SKM-1 (cell line): ENCODE data around the gene SOD2.
A peak's percentile ranks its signal among the peaks of the same experiment; 100 is the strongest.
"Not testable (repeated sequence)": the region's sequence is repeated elsewhere in the genome, so short reads cannot be mapped to it uniquely, and the experiment has no call there.

Experiments
- DNase-seq: peaks from one replicate; lab custom pipeline; 2025; ENCODE audit not compliant: unreplicated experiment; lab: John Stamatoyannopoulos, UW

The SOD2 gene

DNA sequence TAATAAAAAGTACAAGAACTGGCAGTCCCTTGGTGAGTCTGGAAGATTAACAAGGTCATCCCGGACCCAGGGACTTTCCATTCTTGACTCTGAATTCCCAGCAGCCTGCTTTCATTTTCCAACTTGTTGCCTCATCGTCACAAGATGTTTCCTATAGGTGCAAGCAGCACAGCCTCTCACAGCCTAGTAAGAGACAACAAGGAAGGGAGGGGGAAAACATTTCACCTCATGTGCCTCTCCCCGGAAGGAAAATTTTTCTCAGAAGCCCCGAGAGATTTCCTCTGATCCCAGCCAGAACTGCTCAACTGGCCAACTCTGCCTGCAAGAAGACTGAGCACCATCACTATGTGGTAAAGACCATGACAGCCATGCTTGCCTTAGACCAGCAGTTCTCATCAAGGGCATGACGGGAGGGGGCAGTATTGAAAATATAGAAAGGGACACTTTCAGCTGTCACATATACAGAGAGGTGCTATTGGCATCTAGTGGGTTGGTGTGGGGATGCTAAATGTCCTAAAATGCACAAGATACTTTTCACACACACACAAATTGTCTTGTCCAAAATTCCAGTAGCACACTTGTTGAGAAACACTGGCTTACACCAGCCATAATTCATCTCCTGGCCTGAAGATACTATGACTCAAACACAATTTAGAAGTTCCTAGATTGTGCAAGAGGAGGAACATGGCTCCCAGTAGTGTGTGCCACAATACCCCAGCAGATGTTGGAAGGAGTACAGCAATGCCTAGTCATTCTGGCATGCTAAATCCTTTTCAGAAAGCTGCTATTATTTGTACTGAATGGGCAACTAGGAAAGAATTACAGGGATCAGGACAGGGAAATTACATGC is 23.4 kb upstream of the SOD2 start:
- DNase-seq, result no peak

DNA sequence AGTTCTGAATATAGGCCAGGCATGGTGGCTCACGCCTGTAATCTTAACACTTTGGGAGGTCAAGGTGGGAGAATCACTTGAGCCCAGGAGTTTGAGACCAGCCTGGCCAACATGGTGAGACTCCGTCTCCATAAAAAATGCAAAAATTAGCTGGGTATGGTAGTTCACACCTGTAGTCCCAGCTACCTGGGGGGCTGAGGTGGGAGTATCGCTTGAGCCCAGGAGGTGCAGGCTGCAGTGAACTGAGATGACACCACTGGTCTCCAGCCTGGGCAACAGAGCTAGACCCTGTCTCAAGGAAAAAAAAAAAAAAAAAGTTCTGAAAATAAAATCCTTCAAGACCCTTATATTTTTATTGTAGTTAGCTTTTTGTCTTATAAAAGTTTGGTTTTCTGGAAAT is 22.6 kb upstream of the SOD2 start:
- DNase-seq, result no peak

DNA sequence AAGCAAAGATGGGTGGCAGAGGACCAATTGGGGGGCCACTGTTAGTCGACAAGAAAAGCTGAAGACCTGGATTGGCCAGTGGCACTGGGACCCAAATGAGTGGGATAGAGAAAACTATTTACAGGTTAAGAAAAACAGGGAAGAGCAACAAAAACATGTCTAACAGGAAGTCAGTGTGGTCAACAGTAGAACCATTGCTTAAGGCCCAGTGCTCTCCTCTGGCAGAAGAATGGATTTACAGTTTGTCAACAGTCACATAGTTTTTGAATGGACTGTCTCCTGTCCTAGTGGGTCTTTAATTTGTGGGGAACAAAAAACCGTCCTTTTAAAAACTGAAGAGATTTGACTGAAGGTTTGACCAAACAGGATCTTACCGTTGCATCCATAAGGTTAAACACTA is 22.1 kb upstream of the SOD2 start:
- DNase-seq, result no peak

DNA sequence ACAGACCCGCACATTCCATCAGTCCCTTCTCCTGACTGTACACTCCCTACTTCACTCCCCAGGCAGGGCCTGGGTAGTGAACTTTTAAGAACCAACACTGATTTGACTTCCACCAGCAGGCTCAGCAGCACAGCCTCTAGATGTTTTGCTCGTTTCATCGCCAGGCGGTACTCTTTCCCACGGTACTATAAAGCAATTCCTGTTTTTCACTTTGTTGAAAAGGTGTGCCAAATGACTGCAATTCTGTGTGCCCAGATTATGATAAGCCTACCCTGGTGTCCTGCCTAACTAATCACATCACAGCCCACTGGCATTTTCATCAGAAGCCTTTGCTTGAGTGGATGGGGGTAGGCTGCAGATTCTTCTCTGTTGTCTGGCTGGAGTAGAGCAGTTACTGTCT is 21.4 kb upstream of the SOD2 start:
- no peak for DNase-seq

DNA sequence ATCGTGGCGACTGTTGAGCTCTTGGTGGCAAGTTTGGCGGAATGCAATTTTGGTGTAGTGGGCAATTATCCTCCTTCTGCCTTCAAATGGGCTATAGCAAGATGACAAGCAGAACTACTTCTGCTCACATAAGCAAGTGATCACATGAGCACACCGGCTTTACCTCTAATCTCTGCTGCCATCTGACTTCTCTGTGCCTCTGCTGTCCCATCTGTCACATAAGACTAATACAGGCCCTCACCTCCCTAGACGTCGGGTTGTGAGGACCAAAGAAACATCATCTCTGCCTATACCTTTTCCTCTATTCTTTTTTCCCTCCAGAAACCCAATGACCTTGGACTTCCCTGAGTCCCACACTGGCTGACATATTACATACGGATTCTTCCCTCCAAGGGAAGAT is 20.9 kb upstream of the SOD2 start:
- no peak for DNase-seq

DNA sequence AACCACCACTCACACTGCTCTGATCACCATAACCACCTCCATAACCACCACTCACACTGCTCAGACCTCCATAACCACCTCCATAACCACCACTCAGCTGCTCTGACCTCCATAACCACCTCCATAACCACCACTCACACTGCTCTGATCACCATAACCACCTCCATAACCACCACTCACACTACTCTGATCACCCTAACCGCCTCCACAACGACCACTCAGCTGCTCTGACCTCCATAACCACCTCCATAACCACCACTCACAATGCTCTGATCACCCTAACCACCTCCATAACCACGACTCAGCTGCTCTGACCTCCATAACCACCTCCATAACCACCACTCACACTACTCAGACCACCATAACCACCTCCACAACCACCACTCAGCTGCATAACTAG is 19.3 kb upstream of the SOD2 start:
- not testable (repeated sequence) for DNase-seq

DNA sequence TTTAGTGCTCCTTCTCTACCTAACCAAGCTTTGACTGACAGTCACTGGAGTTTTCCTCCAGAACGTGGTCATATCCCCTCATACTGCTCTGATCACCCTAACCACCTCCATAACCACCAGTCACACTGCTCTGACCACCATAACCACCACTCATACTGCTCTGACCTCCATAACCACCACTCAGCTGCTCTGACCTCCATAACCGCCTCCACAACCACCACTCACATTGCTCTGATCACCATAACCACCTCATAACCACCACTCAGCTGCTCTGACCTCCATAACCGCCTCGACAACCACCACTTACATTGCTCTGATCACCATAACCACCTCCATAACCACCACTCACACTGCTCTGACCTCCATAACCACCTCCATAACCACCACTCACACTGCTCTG is 17.6 kb upstream of the SOD2 start:
- not testable (repeated sequence) for DNase-seq

DNA sequence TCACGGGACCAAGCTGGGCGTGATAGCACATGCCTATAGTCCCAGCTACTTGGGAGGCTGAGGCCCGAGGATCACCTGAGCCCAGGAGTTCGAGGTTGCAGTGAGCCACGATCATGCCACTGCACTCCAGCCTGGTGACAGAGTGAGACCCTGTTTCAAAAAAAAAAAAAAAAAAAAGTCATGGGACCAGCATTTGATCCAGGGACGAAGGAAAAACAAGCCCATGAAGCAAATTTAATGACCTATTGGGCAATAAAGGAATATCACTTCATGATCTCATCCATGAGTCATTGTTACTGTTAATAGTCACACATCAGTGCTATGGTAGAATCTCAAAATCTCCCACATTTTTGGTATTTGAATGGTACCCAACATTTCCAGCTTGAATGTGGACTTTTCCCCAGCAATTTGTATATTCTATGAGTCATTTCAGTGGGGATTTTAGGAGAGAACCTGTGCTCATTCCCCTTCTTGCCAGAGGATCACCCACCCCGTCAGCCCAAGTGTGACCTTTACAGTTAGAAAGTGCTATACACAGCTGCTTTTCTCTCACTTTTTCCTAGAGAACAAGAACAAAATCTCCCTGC is 8.5 kb upstream of the SOD2 start:
- no peak for DNase-seq

DNA sequence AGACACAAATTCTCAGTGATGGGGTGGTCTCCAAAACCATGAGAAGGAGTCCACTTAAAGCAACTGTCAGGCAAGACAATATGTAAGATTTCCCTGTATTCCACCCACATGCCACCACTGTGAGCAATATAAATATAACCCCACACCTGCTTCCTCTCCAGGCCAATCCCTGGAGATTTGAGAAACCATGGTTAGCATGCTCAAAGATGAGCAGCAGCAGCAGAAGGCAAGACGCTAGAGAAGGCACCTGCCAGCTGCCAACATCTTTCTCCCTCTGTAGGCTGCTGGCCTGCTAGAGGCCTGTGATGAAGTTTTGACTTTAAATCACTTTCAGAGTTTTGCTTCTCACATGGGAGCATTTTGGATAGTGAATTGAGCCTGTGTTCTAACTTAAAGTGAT is 7.9 kb upstream of the SOD2 start:
- no peak for DNase-seq

DNA sequence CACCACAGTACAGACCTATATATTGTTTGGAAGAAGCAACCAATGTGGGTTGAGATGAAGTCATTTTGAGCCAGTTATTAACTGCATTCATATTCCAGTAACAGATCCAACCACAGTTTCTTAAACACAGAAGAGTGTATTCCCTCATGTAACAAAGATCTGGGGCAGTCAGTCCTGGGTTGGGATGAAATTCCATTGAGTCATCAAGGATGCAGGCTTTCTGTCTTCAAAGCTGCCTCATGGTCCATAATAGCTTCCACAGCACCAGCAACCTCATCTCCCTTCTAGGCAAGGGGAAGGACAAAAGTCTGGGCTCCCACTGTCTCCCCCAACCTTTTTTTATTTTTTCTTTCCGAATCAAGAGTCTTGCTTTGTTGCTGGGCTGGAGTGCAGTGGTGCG is 2.9 kb upstream of the SOD2 start:
- DNase-seq, result no peak

DNA sequence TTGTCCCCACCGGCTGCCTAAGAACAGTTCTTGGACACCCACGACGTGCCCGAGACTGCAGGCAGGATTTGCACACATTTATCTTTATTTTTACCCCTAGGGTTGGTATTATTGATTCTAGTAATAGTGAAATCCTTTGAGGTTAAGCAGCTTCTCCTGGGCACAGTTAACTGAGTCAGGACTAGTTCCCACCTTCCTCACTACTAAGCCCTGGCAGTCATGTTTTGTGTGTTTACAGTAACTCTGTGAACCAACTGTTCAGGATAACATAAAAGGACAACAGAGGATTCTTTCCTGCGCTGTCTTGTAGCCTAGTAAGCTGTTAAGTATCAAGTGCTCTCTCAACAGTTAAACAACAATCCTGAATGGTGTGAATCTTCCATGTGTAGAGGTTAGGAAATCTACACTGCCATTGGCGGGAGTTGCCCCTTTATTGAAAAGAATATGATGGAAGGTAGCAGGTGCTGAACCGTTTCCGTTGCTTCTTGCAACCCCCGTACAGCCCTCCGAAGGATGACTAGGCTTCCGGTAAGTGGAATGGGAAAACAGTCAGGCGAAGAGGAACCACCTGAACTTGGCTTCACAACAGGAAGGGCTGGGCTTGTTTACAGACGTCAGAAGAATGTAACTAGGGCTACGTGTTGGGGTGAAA is 979 bp upstream of the SOD2 start:
- no peak for DNase-seq

DNA sequence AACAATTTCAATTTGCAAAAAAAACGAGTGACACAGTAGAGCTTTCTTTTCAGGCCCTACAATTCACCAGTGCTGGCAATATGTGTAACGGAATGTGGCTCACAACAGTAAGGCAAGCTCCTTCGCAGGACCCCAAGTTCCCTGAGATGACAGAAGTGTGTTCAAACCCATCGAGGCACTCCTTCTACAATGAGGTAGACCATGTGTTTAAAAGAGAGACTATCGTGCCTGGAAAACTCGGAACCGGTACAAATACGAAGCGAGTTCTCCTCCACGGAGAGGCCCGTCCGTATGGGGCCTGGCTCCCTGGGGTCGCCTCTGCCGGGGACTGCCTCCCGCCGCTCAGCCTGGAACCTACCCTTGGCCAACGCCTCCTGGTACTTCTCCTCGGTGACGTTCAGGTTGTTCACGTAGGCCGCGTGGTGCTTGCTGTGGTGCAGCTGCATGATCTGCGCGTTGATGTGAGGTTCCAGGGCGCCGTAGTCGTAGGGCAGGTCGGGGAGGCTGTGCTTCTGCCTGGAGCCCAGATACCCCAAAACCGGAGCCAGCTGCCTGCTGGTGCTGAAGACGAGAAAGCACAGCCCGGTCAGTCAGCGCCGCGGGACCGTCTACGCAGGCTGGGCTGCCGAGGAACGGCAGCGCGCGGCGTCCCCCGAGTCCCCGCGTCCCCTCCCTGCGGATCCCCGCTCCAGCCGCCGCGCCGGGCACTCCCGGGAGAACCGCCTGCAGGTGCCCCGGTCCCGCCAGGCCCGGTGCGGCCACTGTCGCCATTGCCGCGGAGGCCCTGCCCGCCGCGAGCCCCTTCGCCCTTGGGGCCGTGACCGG is 526 bp downstream of the SOD2 start:
- no peak for DNase-seq

DNA sequence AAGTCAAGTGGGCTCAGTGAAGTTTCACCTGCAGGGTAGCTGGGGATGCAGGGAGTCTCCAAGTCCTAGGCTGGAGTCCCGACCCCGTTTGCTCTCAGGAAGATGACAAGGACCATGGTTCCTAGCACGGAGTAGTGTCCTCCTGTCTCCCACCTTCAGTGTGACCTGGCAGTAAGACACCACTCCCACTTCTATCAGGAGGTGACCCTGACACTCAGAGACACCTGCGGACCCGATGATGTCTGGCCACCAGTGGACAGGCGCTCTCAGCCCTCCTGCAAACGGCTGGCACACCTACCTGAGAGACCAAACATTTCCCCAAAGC is 1.1 kb downstream of the SOD2 start:
- no peak for DNase-seq

DNA sequence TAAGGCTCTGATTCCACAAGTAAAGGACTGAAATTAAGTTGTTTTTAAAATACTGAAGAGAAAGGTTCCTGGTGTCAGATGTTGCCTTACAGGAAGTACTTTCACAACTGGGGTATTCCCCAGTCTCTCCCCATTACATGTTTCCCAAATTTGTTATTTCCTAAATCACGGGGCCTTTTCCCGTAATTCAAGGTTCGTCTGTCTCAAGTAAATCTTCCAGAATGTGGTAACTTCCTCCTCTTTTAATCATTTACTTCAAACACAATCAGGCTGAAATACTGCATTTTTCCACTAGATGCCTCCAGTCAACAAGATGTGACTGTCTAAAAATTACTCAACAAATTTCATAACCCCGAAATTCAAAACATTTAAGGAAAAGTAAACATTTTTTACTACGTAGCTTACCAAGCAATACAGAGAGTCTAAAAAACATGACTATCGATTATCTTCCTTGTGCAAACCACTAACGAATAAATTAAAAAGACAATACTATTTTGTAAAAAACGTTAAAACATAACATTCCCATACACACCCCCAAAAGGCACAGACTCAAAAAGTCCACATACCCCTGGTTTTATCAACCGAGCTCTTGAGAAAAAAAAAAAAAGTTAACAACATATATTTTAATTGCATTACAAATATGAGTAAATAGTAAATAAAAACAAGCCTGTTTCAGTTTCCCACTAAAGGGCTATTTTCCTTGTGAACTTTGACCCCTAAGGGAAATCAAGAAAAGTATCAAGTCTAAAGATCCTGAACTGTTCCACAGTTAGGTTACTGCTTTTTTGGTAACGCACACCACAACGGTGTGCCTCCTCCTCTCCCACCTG is 1.7 kb downstream of the SOD2 start:
- DNase-seq, result peak; percentile 89

DNA sequence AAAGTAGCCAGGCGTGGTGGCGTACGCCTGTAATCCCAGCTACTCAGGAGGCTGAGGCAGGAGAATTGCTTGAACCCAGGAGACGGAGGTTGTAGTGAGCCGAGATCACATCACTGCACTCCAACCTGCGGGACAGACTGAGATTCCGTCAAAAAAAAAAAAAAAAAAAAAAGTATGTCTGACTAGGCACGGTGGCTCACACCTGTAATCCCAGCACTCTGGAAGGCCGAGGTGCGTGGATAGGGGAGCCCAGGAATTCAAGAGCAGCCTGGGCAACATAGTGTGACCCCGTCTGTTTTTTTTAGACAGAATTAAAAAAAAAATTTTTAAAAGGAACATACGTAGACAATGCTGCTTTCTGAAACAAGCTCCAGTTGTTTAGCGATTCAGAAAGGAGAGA is 2.9 kb downstream of the SOD2 start:
- DNase-seq, result not testable (repeated sequence)

DNA sequence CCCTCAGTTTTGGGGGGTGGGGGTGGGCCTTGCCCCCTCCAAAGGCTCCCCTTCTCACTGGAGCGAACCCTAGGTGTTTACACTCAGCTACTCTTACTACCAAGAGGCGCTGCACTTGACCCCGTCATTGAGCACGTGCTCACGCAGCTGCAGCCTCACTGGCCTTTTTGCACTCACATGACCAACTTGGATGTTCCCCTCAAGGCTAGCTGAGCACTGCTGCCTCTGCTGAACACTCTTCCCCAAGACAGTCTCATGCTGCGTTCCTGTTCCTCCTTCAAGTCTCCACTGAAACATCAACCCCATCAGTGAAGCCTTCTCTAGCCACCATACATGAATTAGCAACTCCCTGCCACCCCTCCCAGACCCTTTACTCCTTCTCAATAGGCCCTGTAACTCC is 4.0 kb downstream of the SOD2 start:
- DNase-seq, result no peak

DNA sequence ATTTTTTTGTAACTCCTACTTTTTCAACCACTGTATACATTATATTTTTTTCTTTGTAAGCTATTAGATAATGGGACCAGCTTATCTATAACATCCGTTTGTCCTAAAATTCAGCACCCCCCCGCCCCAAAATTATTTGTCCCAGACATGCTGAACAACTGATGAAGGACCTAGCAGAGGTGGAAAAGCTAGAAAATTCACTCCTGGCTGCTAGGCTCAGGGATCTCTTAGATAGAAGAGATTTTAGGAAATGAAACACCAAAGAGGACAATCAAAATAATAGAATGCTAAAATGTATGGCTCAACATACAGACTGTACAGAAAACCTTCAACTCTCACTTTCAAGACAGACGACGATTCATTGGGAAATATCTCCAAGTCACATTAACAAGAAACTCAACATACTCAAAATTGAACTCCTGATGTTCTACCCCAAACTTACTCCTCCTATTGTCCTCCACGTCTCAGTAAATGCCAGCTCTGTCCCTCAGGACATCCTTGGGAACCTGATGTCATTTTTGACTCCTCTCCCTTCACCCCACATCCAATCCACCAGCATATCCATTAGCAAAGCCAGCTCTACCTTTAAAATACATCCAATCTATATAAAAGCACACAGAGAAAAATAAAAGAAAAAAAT is 4.7 kb downstream of the SOD2 start:
- DNase-seq, result no peak

DNA sequence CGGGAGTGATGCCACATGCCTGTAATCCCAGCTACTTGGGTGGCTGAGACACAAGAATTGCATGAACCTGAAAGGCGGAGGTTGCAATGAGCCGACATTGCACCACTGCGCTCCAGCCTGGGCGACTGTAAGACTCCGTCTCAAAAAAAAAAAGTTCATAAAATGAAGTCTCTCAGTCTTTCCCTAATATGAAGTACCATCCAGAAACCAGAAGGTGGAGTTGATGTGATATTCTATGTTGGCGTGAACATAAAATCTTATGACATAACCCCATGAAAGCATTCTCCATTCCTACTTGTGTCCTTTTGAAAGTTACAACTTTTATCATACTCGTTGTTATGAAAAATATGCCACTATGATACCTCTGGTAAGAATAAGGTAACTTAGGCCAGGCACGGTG is 5.7 kb downstream of the SOD2 start:
- no peak for DNase-seq

DNA sequence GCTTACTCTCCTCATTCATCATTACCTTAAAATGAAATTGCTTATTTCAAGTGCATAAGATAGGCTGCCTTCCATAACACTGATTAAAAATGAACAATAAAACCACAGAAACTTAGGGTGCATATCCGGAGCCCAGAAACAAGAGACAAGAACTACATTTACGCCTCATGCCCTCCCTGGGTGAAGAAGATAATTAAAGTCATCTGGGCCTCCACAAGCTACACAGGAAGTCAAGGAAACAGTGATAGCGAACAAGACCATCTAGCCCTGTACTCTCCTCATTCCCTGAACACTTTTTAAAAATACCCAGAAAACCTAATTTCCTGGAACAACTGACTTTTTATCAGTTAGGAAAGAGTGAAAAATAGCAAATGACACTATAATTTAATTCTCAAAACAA is 6.3 kb downstream of the SOD2 start:
- DNase-seq, result no peak

DNA sequence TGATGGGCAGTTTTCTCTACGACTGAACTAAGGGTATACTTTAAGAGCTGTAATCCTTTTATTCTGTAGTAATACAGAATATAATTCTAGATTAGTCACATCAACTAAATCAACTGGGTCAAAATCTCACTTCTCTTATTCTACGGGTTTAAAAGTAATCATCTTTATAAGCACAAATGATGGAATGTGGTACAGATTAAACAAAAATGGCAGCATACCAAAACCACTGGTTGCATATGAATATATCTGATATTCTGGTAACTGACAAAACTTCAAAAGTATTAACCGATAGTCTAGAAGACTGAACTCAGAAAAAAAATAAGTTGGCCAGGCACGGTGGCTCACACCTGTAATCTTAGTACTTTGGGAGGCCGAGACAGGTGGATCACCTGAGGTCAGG is 7.0 kb downstream of the SOD2 start:
- DNase-seq, result no peak

DNA sequence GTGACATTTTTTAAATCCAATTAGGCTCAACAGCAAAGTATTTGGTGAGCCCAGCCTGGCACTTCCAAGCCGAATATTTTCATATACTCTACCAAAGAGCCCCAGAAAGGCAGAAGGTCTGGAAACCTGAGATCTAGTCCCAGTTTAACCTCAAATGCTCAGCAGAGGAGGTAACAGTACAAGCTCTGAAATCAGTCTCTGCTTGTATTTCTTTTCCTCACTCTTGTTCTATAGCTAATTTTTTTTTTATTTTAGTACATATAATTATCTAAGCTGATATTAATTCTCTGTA is 9.1 kb downstream of the SOD2 start:
- DNase-seq, result no peak
